B cell (primary cell): ENCODE measurements around the gene YY1. TPM values are rescaled to one million over a fixed set of nuclear protein-coding genes. Genes with fewer than 3 reads are reported as not detected.

Source experiments
- ATAC-seq: fragments of 200-7000 bp; cut with Tn5 transposase; one replicate; pipeline ENCODE4 v1.10.0; 2021; ENCODE audit warnings: low read depth, mild to moderate bottlenecking, moderate number of reproducible peaks, moderate library complexity
- CTCF ChIA-PET: fragments of 350-600 bp; sonication (Branson Sonifier 250); formaldehyde crosslinking; loops from one replicate; lab custom pipeline; 2021; ENCODE audit warnings: antibody characterized with exemption, inconsistent platforms; lab: Charles Lee
- POLR2A ChIA-PET: fragments of 350-600 bp; sonication (Branson Sonifier 250); formaldehyde crosslinking; loops from one replicate; lab custom pipeline; 2021; ENCODE audit warnings: antibody characterized with exemption; lab: Charles Lee
- DNase-seq: peaks from one replicate; pipeline ENCODE4 v3.0.0; 2013
- H2AFZ ChIP-seq: 2 replicates; pipeline ENCODE4 v1.6.1; 2012; ENCODE audit warnings: mild to moderate bottlenecking, low read depth, low read length; ENCODE audit not compliant: insufficient read depth, poor library complexity, severe bottlenecking
- H3K27ac ChIP-seq, 2 donors: 1 replicate in 1 of 2; 2 replicates in 1 of 2; pipeline ENCODE4 v1.5.1; 2012 to 2013; ENCODE audit warnings: low read length in 2 of 2, mild to moderate bottlenecking in 2 of 2, moderate library complexity in 1 of 2
- H3K27me3 ChIP-seq, 4 experiments: fragments of 200-600 bp in 1 of 4; sonication (generic) in 1 of 4; replicated peaks in 1 of 4; 1 replicate in 2 of 4; 2 replicates in 2 of 4; pipeline versions ENCODE4 v1.6.1 to v1.7.0; 2013 to 2016; ENCODE audit warnings: low read length in 3 of 4, mild to moderate bottlenecking in 2 of 4, mixed read lengths in 1 of 4, moderate library complexity in 1 of 4; ENCODE audit not compliant: insufficient read depth in 4 of 4, control insufficient read depth in 3 of 4; ENCODE audit errors: control extremely low read depth in 1 of 4
- H3K36me3 ChIP-seq, 2 experiments: replicated peaks in 1 of 2; 1 replicate in 1 of 2; 2 replicates in 1 of 2; pipeline versions ENCODE4 v1.6.1 to v1.7.1; 2013; ENCODE audit warnings: low read length in 1 of 2; ENCODE audit not compliant: insufficient read depth in 2 of 2, control insufficient read depth in 1 of 2; ENCODE audit errors: control extremely low read depth in 1 of 2, extremely low read depth in 1 of 2
- H3K4me1 ChIP-seq, 2 donors: fragments of 200-600 bp in 1 of 2; sonication (generic) in 1 of 2; 1 replicate in 1 of 2; 2 replicates in 1 of 2; pipeline versions ENCODE4 v1.5.1 to v1.6.1; 2013 to 2017; ENCODE audit warnings: low read length in 2 of 2; ENCODE audit not compliant: control insufficient read depth in 2 of 2, insufficient read depth in 2 of 2
- H3K4me2 ChIP-seq: replicated peaks from 2 replicates; pipeline ENCODE3; 2012; ENCODE audit warnings: mild to moderate bottlenecking, low read depth, low read length; ENCODE audit not compliant: poor library complexity, severe bottlenecking
- H3K4me3 ChIP-seq, 5 experiments: fragments of 200-600 bp in 1 of 5; sonication (generic) in 1 of 5; 1 replicate in 3 of 5; 2 replicates in 2 of 5; pipeline versions ENCODE4 v1.5.1 to v1.7.0; 2011 to 2016; ENCODE audit warnings: low read length in 4 of 5, mild to moderate bottlenecking in 4 of 5, low read depth in 2 of 5, control low read depth in 1 of 5, moderate library complexity in 1 of 5; ENCODE audit not compliant: insufficient read depth in 1 of 5; ENCODE audit errors: control extremely low read depth in 1 of 5, extremely low read depth in 1 of 5
- H3K79me2 ChIP-seq: fragments of 200-600 bp; sonication (generic); one replicate; pipeline ENCODE4 v1.6.0; 2016; ENCODE audit warnings: low read length; ENCODE audit not compliant: control insufficient read depth, insufficient read depth
- H3K9ac ChIP-seq: fragments of 200-600 bp; sonication (generic); 2 replicates; pipeline ENCODE4 v1.6.1; 2017; ENCODE audit warnings: mild to moderate bottlenecking, low read length, moderate library complexity
- H3K9me3 ChIP-seq, 3 donors: one replicate each; pipeline versions ENCODE4 v1.6.1 to v1.7.1; 2013; ENCODE audit warnings: low read length in 2 of 3; ENCODE audit not compliant: control insufficient read depth in 2 of 3, insufficient read depth in 1 of 3; ENCODE audit errors: control extremely low read depth in 1 of 3
- H4K20me1 ChIP-seq: 2 replicates; pipeline ENCODE4 v1.6.0; 2012; ENCODE audit warnings: mild to moderate bottlenecking, low read length; ENCODE audit not compliant: insufficient read depth, control insufficient read depth, poor library complexity, severe bottlenecking
- H3K27ac Mint-ChIP-seq: one replicate; pipeline ENCODE4 v1.8.0; 2021; ENCODE audit warnings: mixed read lengths
- H3K27me3 Mint-ChIP-seq: one replicate; pipeline ENCODE4 v1.8.0; 2021; ENCODE audit warnings: mixed read lengths
- H3K4me1 Mint-ChIP-seq: one replicate; pipeline ENCODE4 v1.8.0; 2021; ENCODE audit warnings: mixed read lengths
- H3K4me3 Mint-ChIP-seq: one replicate; pipeline ENCODE4 v1.8.0; 2021; ENCODE audit warnings: mixed read lengths
- H3K9me3 Mint-ChIP-seq: one replicate; pipeline ENCODE4 v1.8.0; 2022; ENCODE audit warnings: mixed read lengths; ENCODE audit not compliant: insufficient read depth
- EZH2 ChIP-seq: IDR thresholded peaks from 2 replicates; pipeline ENCODE4 v1.6.1; 2012; ENCODE audit warnings: borderline replicate concordance, low read depth, mild to moderate bottlenecking, moderate library complexity, low read length; ENCODE audit not compliant: insufficient read depth, poor library complexity, severe bottlenecking
- WGBS: methylation state at CpG from one replicate; pipeline ENCODE4 v1.1.5; 2013; ENCODE audit warnings: missing lambda C conversion rate; ENCODE audit not compliant: insufficient coverage; 5-methylcytosine and 5-hydroxymethylcytosine counted together
- intact Hi-C: fragments of 100-400 bp; cut with micrococcal nuclease; formaldehyde crosslinking; loops from one replicate; pipeline ENCODE4 v1.10.0; 2022
- polyA plus RNA-seq: library from polyadenylated mRNA; depleted of rRNA; stranded (reverse); fragments of >200 nt; gene quantifications from 2 replicates; pipeline ENCODE4 v1.2.3, GENCODE V29; 2012
- total RNA-seq, 2 donors: library from RNA; stranded (reverse); fragments of 120-200 nt in 1 of 2; gene quantifications; 1 replicate in 1 of 2; 2 replicates in 1 of 2; pipeline versions ENCODE4 v1.2.3 to v1.2.4, GENCODE V29; 2013 to 2022
- TF ChIP-seq, protein P1 (sequence below): fragments of 200-600 bp; IDR thresholded peaks from one replicate; pipeline ENCODE4 v1.8.0; 2022; ENCODE audit warnings: antibody characterized with exemption, mild to moderate bottlenecking

The YY1 gene
- total and polyA plus RNA-seq, 2 donors (not counting 1 experiment from before 2014, with no cell fraction given), result 24.0 to 91.4 TPM

DNA sequence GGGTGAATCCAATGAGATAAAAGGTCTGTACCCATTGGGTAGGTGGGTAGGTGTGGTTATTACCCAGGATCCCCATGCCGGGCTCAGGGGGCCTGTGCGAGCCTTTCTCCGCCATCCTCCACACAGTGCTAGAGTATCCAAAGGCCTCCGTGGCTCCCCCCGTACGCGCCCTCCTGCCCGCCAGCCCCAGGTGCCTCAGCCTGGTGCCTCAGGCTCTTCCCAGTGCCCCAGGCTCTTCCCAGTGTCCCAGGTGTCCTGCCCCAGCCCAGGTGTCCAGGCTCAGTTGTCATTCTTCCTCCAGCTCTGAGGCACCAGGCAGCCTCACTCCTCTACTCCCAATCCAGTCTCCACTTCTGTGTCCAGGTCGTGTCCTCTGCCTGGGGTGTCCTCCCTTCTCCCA lies 27.6 kb upstream of the YY1 start:
- Mint-ChIP-seq H3K27ac (no peak overlapping the region), H3K4me1 (peaks cover 16% of the 10 kb centered on the region), H3K4me3 (no peak overlapping the region), H3K9me3 (no peaks in the 10 kb centered on the region), H3K27me3 (no peaks in the 10 kb centered on the region)
- no peak overlapping the region for H2AFZ ChIP-seq
- 97% methylated on average over 9 of the region's 9 CpGs for WGBS
- H3K27me3 ChIP-seq, result no peaks in the 10 kb centered on the region
- H3K36me3 ChIP-seq, result no peaks in the 10 kb centered on the region
- ChIA-PET POLR2A (no interaction called here), CTCF (interaction anchor here (0.6 to 5.6 kb wide), 3 partner anchors 17 to 1945 kb away, joined by 3 to 37 read pairs (median 4); no protein-coding TSS in a partner anchor)
- intact Hi-C loops, result loop anchor here (10.0 kb wide), 1 partner anchor 607 kb away; the partner anchor contains the start of gene CCDC85C
- no peaks in the 10 kb centered on the region for H4K20me1 ChIP-seq
- no peak overlapping the region for H3K4me2 ChIP-seq
- peaks cover 0 to 3% (median 0%) of the 10 kb centered on the region in 3 donors for H3K9me3 ChIP-seq
- no peak for ATAC-seq
- no peak overlapping the region for H3K27ac ChIP-seq
- no peak overlapping the region for H3K9ac ChIP-seq
- peaks cover 9% of the 10 kb centered on the region for H3K79me2 ChIP-seq
- no peak for TF ChIP-seq EZH2
- TF ChIP-seq, protein P1, sequence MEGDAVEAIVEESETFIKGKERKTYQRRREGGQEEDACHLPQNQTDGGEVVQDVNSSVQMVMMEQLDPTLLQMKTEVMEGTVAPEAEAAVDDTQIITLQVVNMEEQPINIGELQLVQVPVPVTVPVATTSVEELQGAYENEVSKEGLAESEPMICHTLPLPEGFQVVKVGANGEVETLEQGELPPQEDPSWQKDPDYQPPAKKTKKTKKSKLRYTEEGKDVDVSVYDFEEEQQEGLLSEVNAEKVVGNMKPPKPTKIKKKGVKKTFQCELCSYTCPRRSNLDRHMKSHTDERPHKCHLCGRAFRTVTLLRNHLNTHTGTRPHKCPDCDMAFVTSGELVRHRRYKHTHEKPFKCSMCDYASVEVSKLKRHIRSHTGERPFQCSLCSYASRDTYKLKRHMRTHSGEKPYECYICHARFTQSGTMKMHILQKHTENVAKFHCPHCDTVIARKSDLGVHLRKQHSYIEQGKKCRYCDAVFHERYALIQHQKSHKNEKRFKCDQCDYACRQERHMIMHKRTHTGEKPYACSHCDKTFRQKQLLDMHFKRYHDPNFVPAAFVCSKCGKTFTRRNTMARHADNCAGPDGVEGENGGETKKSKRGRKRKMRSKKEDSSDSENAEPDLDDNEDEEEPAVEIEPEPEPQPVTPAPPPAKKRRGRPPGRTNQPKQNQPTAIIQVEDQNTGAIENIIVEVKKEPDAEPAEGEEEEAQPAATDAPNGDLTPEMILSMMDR, result no peak
- peaks cover 12 to 15% of the 10 kb centered on the region in 2 donors for H3K4me1 ChIP-seq
- no peak overlapping the region for H3K4me3 ChIP-seq
- no peak for DNase-seq

- H3K27ac ChIP-seq, result no peak overlapping the region
- CTCF ChIA-PET, result interaction anchor here (1.6 to 5.6 kb wide), 2 partner anchors 16 to 18 kb away, joined by 3 to 37 read pairs; no protein-coding TSS in a partner anchor
- Mint-ChIP-seq H3K27me3 (no peaks in the 10 kb centered on the region), H3K9me3 (no peaks in the 10 kb centered on the region), H3K4me1 (peaks cover 16% of the 10 kb centered on the region), H3K27ac (no peak overlapping the region), H3K4me3 (no peak overlapping the region)
- no peak overlapping the region for H2AFZ ChIP-seq
- H4K20me1 ChIP-seq, result no peaks in the 10 kb centered on the region
- H3K36me3 ChIP-seq, result no peaks in the 10 kb centered on the region
- peaks cover 0 to 3% (median 0%) of the 10 kb centered on the region in 3 donors for H3K9me3 ChIP-seq
- DNase-seq, result no peak
- TF ChIP-seq, protein P1, result no peak
- TF ChIP-seq EZH2, result no peak
- peaks cover 12 to 15% of the 10 kb centered on the region in 2 donors for H3K4me1 ChIP-seq
- no peak overlapping the region for H3K9ac ChIP-seq
- H3K4me2 ChIP-seq, result no peak overlapping the region
- WGBS, result 97% methylated on average over 6 of the region's 7 CpGs
- peaks cover 9% of the 10 kb centered on the region for H3K79me2 ChIP-seq
- no peaks in the 10 kb centered on the region for H3K27me3 ChIP-seq
- intact Hi-C loops, result loop anchor here (10.0 kb wide), 1 partner anchor 607 kb away; the partner anchor contains the start of gene CCDC85C
- no peak for ATAC-seq
- POLR2A ChIA-PET, result no interaction called here
- no peak overlapping the region for H3K4me3 ChIP-seq
Observed at GRCh38 chr14:100211893-100212292, 27.1 kb upstream of the YY1 start.
